Tibial nerve (tissue), 3 donors: ENCODE data around the gene GNAQ.

ENCODE experiments used
- CTCF ChIP-seq, 5 experiments: fragments of 200-600 bp in 3 of 5; fragments of 450-650 bp in 2 of 5; sonication (generic) in 3 of 5; IDR thresholded peaks; one replicate each; pipeline ENCODE4 v1.5.1; 2016 to 2019; ENCODE audit warnings: antibody characterized with exemption in 5 of 5, mild to moderate bottlenecking in 3 of 5, moderate library complexity in 2 of 5
- POLR2A ChIP-seq, 2 donors: fragments of 450-650 bp; IDR thresholded peaks; one replicate each; pipeline ENCODE4 v1.6.1; 2017; ENCODE audit warnings: antibody characterized with exemption in 2 of 2, mild to moderate bottlenecking in 2 of 2, moderate library complexity in 2 of 2

GRCh38 chr9:77953590-77953989 lies 78.0 kb downstream of the GNAQ start:
- no peak for TF ChIP-seq POLR2A (IDR thresholded peaks at IDR 0.05)
- no peak for TF ChIP-seq CTCF (IDR thresholded peaks at IDR 0.05)
